Activated gamma-delta T cell treated with Interleukin-2 at 50 U/mL for 16 hours (primary cell): ENCODE results near the gene ULK3.

Experiments used
- DNase-seq: peaks from one replicate; pipeline ENCODE4 v3.0.0-alpha.2; 2020

ULK3 gene

GRCh38 chr15:74821091-74821789 is 21.7 kb downstream of the ULK3 start:
- DNase-seq: no peak

GRCh38 chr15:74820056-74820455 is 22.9 kb downstream of the ULK3 start:
- no peak for DNase-seq

- no peak for DNase-seq
Observed at GRCh38 chr15:74817370-74817737, 25.6 kb downstream of the ULK3 start.

GRCh38 chr15:74816624-74817369 is 26.2 kb downstream of the ULK3 start:
- no peak for DNase-seq

- DNase-seq: no peak
Observed at GRCh38 chr15:74815961-74816360, 27.0 kb downstream of the ULK3 start.

DNA sequence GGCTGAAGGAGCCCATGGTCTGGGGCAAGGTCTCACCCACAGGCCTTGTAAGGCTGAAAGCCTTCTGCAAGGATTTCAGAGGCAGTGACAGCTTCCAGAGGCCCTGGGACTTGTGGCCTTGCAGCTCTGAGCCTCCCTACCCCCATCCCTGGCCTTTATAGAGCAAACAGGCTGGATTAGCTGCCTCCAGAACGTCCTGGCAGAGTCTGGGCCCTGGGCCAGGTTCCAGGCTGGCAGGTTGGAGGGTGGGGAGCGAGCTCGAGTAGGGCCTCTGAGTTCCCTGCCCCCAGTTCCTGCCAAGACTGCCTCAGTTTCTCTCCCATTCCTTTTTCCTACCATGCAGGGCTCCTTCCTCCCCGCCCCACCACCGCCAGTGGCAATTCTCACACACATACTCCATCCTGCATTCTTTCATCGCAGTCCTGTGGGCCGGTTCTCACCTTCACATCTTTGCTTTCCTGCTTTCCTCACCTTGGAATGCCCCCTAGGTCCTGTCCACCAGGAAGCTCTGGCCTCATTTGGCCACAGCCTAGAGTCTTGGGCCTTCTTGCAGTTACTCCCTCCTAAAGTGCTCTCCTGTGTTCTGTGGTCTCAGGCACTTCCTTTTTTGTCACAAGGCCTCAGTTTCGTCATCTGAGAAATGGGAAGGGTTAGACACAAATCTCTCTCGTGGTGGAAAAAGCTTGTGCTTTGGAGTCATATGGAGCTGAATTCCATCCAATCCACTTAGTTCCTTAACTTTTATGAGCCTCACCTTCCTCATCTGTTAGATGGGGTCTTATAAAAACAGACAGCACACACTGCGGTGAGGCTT is 27.6 kb downstream of the ULK3 start:
- no peak for DNase-seq

- no peak for DNase-seq
Observed at GRCh38 chr15:74812533-74812932, 30.4 kb downstream of the ULK3 start, which contains the start of gene LMAN1L. Gene LMAN1L, plus strand, starts transcription at chr15:74812835. Its CDS starts 20 bp downstream, at chr15:74812855.

GRCh38 chr15:74809956-74810355 is 33.0 kb downstream of the ULK3 start:
- DNase-seq: no peak

GRCh38 chr15:74809242-74809641 is 33.7 kb downstream of the ULK3 start:
- DNase-seq: no peak

DNA sequence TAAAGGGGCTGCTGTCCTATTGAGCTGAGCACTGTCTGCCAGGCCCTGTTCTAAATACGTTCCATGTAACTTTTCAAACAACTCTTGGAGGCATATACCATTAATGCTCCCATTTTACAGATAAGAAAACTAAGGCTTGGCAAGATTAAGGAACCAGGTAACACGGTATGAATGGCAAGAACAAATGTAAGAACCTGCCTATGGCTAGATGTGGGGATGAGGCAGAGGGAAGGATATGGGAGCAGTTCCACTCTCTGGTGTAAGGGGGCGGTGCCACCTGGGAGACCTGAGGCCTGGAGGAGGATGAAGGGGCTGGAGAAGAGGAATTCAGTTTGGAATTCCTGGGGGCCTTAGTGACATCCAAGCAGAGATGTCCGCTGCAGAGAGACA is 34.1 kb downstream of the ULK3 start:
- DNase-seq: no peak

DNA sequence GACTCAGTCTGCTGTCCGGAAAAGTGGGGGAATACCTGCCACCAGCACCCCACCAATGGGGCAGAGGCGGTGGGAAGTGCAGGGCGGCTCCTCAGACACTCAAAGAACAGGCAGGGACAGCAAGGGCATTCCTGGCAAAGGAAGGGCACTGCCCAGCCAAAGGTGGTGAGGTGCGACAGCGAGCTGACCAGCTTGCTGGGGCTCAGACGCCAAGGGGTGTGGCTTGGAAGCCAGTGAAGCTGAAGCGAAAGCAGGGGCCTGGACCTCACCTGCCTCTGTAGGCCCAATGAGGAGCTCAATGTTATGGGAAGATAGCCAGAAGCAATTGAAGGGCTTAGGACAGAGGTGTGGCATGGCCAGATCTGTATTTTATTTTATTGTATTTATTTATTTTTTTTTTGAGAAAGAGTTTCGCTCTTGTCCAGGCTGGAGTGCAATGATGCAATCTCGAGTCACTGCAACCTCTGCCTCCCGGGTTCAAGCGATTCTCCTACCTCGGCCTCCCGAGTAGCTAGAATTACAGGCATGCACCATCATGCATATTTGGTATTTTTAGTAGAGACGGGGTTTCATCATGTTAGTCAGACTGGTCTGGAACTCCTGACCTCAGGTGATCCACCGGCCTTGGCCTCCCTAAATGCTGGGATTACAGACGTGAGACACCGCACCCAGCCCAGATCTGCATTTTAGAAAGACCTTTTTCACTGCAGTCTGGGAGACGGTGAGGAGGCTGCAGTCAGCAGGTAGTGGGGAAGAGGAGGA is 34.7 kb downstream of the ULK3 start:
- DNase-seq: no peak

DNA sequence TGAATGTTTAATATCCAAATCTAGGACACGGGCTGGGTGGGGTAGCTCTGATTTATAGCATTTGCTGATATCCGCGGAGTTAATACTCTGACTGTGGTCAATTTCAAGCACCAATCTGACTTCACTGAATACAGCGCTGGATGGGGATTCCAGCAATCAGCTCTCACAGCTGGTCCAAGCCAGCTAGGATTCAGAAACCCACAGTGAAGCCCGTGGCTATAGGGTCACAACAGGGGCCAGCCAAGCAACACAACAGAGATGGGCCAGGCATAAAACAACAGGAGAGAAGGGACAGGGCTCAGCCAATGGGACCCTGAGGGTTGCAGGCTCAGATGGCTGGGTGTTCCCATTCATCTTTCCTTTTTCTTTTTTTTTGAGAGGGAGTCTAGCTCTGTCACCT is 35.7 kb downstream of the ULK3 start:
- no peak for DNase-seq

GRCh38 chr15:74804935-74805334 is 38.0 kb downstream of the ULK3 start:
- no peak for DNase-seq

- no peak for DNase-seq
Observed at GRCh38 chr15:74802862-74803447, 40.0 kb downstream of the ULK3 start.

DNA sequence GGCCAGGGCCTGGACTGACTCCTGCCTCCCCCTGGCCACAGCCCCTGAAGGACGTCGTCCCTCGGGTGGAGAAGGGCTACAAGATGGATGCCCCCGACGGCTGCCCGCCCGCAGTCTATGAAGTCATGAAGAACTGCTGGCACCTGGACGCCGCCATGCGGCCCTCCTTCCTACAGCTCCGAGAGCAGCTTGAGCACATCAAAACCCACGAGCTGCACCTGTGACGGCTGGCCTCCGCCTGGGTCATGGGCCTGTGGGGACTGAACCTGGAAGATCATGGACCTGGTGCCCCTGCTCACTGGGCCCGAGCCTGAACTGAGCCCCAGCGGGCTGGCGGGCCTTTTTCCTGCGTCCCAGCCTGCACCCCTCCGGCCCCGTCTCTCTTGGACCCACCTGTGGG is 40.7 kb downstream of the ULK3 start:
- no peak for DNase-seq

GRCh38 chr15:74801311-74801997 is 41.5 kb downstream of the ULK3 start:
- no peak for DNase-seq

DNA sequence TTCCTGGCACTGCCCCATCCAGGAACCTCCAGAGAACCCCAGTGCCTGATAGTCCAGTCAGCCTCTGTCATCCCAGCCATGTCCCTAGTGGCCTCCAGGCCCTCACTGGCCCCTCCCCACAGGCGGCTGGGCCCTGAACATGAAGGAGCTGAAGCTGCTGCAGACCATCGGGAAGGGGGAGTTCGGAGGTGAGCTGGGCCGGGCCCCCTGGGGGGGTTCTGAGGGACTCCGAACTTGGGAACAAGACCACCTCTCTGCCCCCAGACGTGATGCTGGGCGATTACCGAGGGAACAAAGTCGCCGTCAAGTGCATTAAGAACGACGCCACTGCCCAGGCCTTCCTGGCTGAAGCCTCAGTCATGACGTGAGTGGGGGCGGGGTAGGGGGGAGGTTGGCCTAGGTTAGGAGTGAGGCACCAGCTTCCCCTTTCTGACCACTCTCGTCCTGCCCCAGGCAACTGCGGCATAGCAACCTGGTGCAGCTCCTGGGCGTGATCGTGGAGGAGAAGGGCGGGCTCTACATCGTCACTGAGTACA is 42.3 kb downstream of the ULK3 start:
- no peak for DNase-seq

- peak; percentile 85 for DNase-seq
Observed at GRCh38 chr15:74799856-74800558, 42.9 kb downstream of the ULK3 start.

DNA sequence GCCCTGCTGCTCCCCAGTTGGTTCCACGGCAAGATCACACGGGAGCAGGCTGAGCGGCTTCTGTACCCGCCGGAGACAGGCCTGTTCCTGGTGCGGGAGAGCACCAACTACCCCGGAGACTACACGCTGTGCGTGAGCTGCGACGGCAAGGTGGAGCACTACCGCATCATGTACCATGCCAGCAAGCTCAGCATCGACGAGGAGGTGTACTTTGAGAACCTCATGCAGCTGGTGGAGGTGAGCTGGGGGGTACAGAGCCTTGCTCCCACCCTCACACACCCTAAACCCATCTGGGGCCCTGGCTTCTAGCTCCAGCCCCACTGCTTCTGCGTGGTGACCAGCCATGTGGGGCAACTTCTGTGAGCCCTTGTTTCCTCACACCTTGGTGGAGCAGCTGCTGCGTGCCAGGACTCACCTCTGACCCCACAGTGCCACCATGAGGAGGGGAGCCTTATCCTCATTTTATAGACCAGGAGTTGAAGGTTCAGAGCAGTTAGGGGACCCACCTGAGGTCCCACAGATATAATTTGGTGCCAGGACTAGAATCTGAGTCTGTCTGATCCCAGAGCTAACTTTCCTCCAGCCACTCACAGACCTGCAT is 43.6 kb downstream of the ULK3 start:
- DNase-seq: no peak
